Endothelial cell of umbilical vein (primary cell): ENCODE data around the gene BORCS5. TPM values are rescaled to one million over a fixed set of nuclear protein-coding genes. Genes with fewer than 3 reads are reported as not detected.

Experiments used
- BruUV-seq: library from RNA; stranded (reverse); fragments of 400-500 nt; replicated peaks from 2 replicates; lab custom pipeline; 2021; lab: Mats Ljungman, UMichigan
- CTCF ChIA-PET: fragments of 300-600, 350-600 bp; sonication (Branson Sonifier 250); formaldehyde crosslinking; loops from one replicate; lab custom pipeline; 2021; ENCODE audit warnings: antibody characterized with exemption, inconsistent platforms; lab: Charles Lee
- POLR2A ChIA-PET: fragments of 300-600, 350-600 bp; sonication (Branson Sonifier 250); formaldehyde crosslinking; loops from one replicate; lab custom pipeline; 2021; ENCODE audit warnings: antibody characterized with exemption, inconsistent platforms; lab: Charles Lee
- DNase-seq: peaks from one replicate; pipeline ENCODE4 v3.0.0-alpha.2; 2011; ENCODE audit warnings: low read depth, low spot score
- FAIRE-seq: peaks from 2 replicates; lab custom pipeline; 2011; peaks lifted over from hg19 to GRCh38; lab: Jason Lieb, UNC
- H2AFZ ChIP-seq: 2 replicates; pipeline ENCODE4 v1.6.0; 2012; ENCODE audit warnings: low read depth, low read length, control low read depth, inconsistent platforms
- H3K27ac ChIP-seq: 2 replicates; pipeline ENCODE4 v1.5.1; 2011; ENCODE audit warnings: low read depth, mild to moderate bottlenecking, control low read depth, low read length, moderate library complexity; ENCODE audit not compliant: insufficient read depth
- H3K27me3 ChIP-seq, 2 experiments: 2 replicates each; pipeline versions ENCODE4 v1.6.0 to v1.6.1; 2011; ENCODE audit warnings: low read length in 2 of 2, mixed read lengths in 1 of 2; ENCODE audit not compliant: control insufficient read depth in 2 of 2, insufficient read depth in 2 of 2
- H3K36me3 ChIP-seq, 2 experiments: 2 replicates in 1 of 2; 3 replicates in 1 of 2; pipeline ENCODE4 v1.5.1; 2011; ENCODE audit warnings: low read length in 2 of 2, mild to moderate bottlenecking in 1 of 2, moderate library complexity in 1 of 2; ENCODE audit not compliant: control insufficient read depth in 2 of 2, insufficient read depth in 2 of 2; ENCODE audit errors: extremely low read depth in 1 of 2
- H3K4me1 ChIP-seq: 3 replicates; pipeline ENCODE4 v1.5.1; 2011; ENCODE audit warnings: mild to moderate bottlenecking, low read length; ENCODE audit not compliant: control insufficient read depth, insufficient read depth; ENCODE audit errors: extremely low read depth
- H3K4me2 ChIP-seq: 2 replicates; pipeline ENCODE4 v1.6.1; 2011; ENCODE audit warnings: low read length, control low read depth, mixed read lengths; ENCODE audit not compliant: insufficient read depth
- H3K4me3 ChIP-seq, 3 experiments: fragments of 200-600 bp in 1 of 3; sonication (generic), shearing (Covaris generic) in 1 of 3; replicated peaks in 1 of 3; 2 replicates each; pipeline ENCODE4 v1.5.1; 2011 to 2016; ENCODE audit warnings: control low read depth in 3 of 3, low read length in 3 of 3, mild to moderate bottlenecking in 2 of 3, inconsistent platforms in 1 of 3, low read depth in 1 of 3, moderate library complexity in 1 of 3; ENCODE audit not compliant: insufficient read depth in 1 of 3
- H3K79me2 ChIP-seq: 2 replicates; pipeline ENCODE4 v1.6.0; 2012; ENCODE audit warnings: low read length, inconsistent platforms; ENCODE audit not compliant: control insufficient read depth, insufficient read depth
- H3K9ac ChIP-seq: replicated peaks from 2 replicates; pipeline ENCODE3; 2011; ENCODE audit warnings: low read length, control low read depth; ENCODE audit not compliant: insufficient read depth; ENCODE audit errors: extremely low read depth
- H3K9me1 ChIP-seq: replicated peaks from 3 replicates; pipeline ENCODE4 v1.6.0; 2011; ENCODE audit warnings: mild to moderate bottlenecking, low read length; ENCODE audit not compliant: control insufficient read depth, insufficient read depth; ENCODE audit errors: extremely low read depth
- H3K9me3 ChIP-seq: replicated peaks from 2 replicates; pipeline ENCODE4 v1.5.1; 2012; ENCODE audit warnings: low read length, inconsistent platforms; ENCODE audit not compliant: control insufficient read depth, insufficient read depth
- H4K20me1 ChIP-seq: replicated peaks from 2 replicates; pipeline ENCODE3; 2011; ENCODE audit warnings: mild to moderate bottlenecking, low read length; ENCODE audit not compliant: control insufficient read depth, insufficient read depth; ENCODE audit errors: extremely low read depth
- EZH2 ChIP-seq: IDR thresholded peaks from 2 replicates; pipeline ENCODE4 v1.6.1; 2012; ENCODE audit warnings: borderline replicate concordance, low read depth, mild to moderate bottlenecking, moderate library complexity, low read length, inconsistent platforms; ENCODE audit not compliant: severe bottlenecking
- FOS ChIP-seq: IDR thresholded peaks from 2 replicates; pipeline ENCODE4 v1.6.1; 2011; ENCODE audit warnings: mild to moderate bottlenecking, low read length, moderate library complexity, borderline replicate concordance; ENCODE audit not compliant: insufficient read depth
- GATA2 ChIP-seq: IDR thresholded peaks from 2 replicates; pipeline ENCODE4 v1.7.0; 2011; ENCODE audit warnings: low read depth, mild to moderate bottlenecking, moderate library complexity, mixed read lengths, low read length; ENCODE audit not compliant: insufficient read length, insufficient read depth
- JUN ChIP-seq: IDR thresholded peaks from 2 replicates; pipeline ENCODE4 v1.6.1; 2011; ENCODE audit warnings: borderline replicate concordance, low read depth; ENCODE audit not compliant: insufficient read length, insufficient read depth
- MYC ChIP-seq: IDR thresholded peaks from one replicate; pipeline ENCODE4 v1.6.1; 2011; ENCODE audit warnings: mild to moderate bottlenecking, low read depth, low read length
- POLR2A ChIP-seq: IDR thresholded peaks from 2 replicates; pipeline ENCODE4 v1.6.1; 2012; ENCODE audit warnings: low read depth, mild to moderate bottlenecking, control low read depth, low read length
- POLR2AphosphoS5 ChIP-seq: IDR thresholded peaks from 2 replicates; pipeline ENCODE4 v1.6.1; 2012; ENCODE audit warnings: low read depth, mild to moderate bottlenecking, control low read depth, low read length, moderate library complexity; ENCODE audit not compliant: insufficient read depth
- dilution Hi-C: fragments of 300-500 bp; cut with MboI; formaldehyde crosslinking; loops from one replicate; pipeline ENCODE4 v1.15.0; 2019; ENCODE audit warnings: low sequenced_read_pairs; ENCODE audit not compliant: extremely low pct_ligation_motif_present
- intact Hi-C: fragments of 100-400 bp; cut with micrococcal nuclease; formaldehyde crosslinking; loops from one replicate; pipeline ENCODE4 v1.10.0; 2022
- polyA plus RNA-seq, 4 experiments: library from polyadenylated mRNA; depleted of rRNA in 3 of 4; stranded (reverse) in 3 of 4; unstranded in 1 of 4; fragments of >200 nt; gene quantifications; 2 replicates each; pipeline versions ENCODE4 v1.2.1 to v1.2.3, GENCODE V29; 2011 to 2012; ENCODE audit warnings: missing spikeins in 1 of 4
- total RNA-seq: library from RNA; stranded (reverse); gene quantifications from 2 replicates; pipeline ENCODE4 v1.2.3, GENCODE V29; 2021
- TF ChIP-seq, protein P1 (sequence below): IDR thresholded peaks from 2 replicates; pipeline ENCODE4 v1.6.1; 2011; ENCODE audit not compliant: insufficient read depth, insufficient read length
- TF ChIP-seq, protein P2 (sequence below), 2 donors: IDR thresholded peaks; 1 replicate in 1 of 2; 2 replicates in 1 of 2; pipeline ENCODE4 v1.5.1; 2011; ENCODE audit warnings: low read length in 2 of 2, mild to moderate bottlenecking in 2 of 2, moderate library complexity in 2 of 2, control low read depth in 1 of 2, inconsistent platforms in 1 of 2, low read depth in 1 of 2; ENCODE audit not compliant: insufficient read depth in 1 of 2; ENCODE audit errors: extremely low read depth in 1 of 2

BORCS5 gene
- total and polyA plus RNA-seq, 2 donors (not counting 3 experiments of a cell fraction or from before 2014, with no cell fraction given): 8.3 to 10.5 TPM

DNA sequence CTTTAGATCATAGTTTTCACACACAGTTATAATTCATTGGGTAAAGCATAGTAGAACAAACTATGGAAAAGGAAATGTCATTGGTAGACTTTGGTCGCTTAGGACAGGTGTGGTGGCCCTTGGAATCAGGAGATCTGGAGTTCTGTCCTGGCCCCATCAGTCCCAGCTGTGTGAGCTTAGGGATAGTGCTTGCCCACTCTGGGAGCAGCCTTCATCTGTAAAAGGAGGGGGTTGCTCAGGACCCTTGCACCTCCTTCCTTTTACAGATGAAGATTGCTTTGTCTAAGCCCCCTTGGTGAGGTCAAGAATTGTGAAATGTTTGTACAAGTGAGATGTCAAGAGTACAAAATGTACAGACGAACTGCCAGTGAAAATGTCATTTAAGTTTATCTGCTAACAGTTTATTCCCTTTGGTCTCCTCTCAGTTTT lies 93.2 kb downstream of the BORCS5 start:
- ChIA-PET CTCF (no interaction called here), POLR2A (no interaction called here)
- intact Hi-C loops: no loop called here

More for the DNA sequence above, 93.2 kb downstream of the BORCS5 start:
- Histone ChIP-seq H3K9me3 (no peaks in the 10 kb centered on the region), H3K79me2 (no peaks in the 10 kb centered on the region), H3K4me2 (no peak overlapping the region), H3K9ac (no peak overlapping the region), H3K27me3 (no peaks in the 10 kb centered on the region), H2AFZ (no peak overlapping the region), H3K9me1 (no peaks in the 10 kb centered on the region), H3K27ac (no peak overlapping the region), H3K4me1 (no peaks in the 10 kb centered on the region), H4K20me1 (no peaks in the 10 kb centered on the region), H3K4me3 (no peak overlapping the region), H3K36me3 (no peaks in the 10 kb centered on the region)
- TF ChIP-seq POLR2AphosphoS5 (no peak), FOS (no peak), MYC (no peak), POLR2A (no peak), GATA2 (no peak), EZH2 (no peak), JUN (no peak)
- TF ChIP-seq, protein P1, sequence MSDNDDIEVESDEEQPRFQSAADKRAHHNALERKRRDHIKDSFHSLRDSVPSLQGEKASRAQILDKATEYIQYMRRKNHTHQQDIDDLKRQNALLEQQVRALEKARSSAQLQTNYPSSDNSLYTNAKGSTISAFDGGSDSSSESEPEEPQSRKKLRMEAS: no peak
- TF ChIP-seq, protein P2, sequence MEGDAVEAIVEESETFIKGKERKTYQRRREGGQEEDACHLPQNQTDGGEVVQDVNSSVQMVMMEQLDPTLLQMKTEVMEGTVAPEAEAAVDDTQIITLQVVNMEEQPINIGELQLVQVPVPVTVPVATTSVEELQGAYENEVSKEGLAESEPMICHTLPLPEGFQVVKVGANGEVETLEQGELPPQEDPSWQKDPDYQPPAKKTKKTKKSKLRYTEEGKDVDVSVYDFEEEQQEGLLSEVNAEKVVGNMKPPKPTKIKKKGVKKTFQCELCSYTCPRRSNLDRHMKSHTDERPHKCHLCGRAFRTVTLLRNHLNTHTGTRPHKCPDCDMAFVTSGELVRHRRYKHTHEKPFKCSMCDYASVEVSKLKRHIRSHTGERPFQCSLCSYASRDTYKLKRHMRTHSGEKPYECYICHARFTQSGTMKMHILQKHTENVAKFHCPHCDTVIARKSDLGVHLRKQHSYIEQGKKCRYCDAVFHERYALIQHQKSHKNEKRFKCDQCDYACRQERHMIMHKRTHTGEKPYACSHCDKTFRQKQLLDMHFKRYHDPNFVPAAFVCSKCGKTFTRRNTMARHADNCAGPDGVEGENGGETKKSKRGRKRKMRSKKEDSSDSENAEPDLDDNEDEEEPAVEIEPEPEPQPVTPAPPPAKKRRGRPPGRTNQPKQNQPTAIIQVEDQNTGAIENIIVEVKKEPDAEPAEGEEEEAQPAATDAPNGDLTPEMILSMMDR (IDR thresholded peaks at IDR 0.05; ENCODE audit: extremely low read depth in 1 of 2, insufficient read depth in 1 of 2, low read depth in 1 of 2, low read length in 2 of 2): no peak
- FAIRE-seq (no peak), DNase-seq (no peak)
- BruUV-seq: no TSS peak
- dilution Hi-C loops: no loop called here
